ACHN (cell line): ENCODE results near the gene HIP1.

Experiments
- DNase-seq: peaks from one replicate; pipeline ENCODE4 v3.0.0-alpha.2; 2015
- in situ Hi-C: cut with HindIII; loops from 2 replicates; pipeline ENCODE4 v1.10.0; 2017; ENCODE audit warnings: low sequenced_read_pairs, low pct_ligation_motif_present, low pct_unique_long_range_greater_than_20kb

HIP1 gene

DNA sequence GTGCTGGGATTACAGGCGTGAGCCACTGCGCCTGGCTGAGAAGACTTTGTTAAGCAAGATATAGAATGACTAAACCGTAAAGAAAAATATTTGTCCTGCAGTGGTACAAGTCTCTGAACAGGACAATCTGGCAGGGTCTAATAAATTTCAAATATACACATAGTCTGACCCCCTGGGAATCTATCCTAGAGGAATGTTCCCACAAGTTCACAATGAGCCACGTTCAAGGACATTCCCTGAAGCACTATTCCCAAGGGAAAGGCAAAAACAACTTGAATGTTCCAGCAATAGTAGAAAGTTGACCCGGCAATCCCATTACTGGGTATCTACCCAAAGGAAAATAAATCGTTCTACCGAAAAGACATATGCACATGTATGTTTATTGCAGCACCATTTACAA lies 82.0 kb downstream of the HIP1 start:
- in situ Hi-C loops: loop anchor here (25.0 kb wide), 1 partner anchor 106 kb away; the partner anchor contains the start of gene CCL26
- DNase-seq: no peak

DNA sequence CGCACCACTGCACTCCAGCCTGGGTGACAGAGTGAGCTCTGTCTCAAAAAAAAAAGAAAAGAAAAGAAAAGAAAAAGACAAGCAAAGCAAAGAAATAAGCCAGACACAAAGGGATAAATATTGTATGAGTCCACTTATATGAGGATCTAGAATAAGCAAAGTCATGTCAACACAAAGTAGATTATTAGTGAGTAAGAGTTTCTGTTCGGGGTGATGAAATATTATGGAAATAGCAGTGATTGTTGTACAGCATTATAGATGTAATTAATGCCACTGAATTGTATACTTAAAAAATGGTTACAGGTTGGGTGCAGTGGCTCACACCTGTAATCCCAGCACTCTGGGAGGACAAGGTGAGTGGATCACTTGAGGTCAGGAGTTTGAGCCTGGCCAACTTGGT lies 83.2 kb downstream of the HIP1 start:
- no peak for DNase-seq
- in situ Hi-C loops: loop anchor here (25.0 kb wide), 1 partner anchor 107 kb away; the partner anchor contains the start of gene CCL26

DNA sequence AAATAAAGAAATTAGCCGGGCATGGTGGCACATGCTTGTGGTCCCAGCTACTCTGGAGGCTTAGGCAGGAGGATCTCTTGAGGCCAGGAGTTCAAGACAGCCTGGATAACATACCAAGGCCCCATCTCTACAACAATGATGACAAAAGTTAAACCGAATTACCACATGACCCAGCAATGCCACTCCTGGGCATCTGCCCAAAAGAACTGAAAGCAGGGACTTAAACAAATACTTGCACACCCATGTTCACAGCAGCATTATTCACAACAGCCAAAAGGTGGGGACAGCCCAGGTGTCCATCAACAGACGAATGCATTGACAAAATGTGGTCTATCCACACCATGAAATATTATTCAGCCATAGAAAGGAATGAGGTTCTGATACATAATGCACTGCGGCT lies 83.9 kb downstream of the HIP1 start:
- in situ Hi-C loops: loop anchor here (25.0 kb wide), 1 partner anchor 107 kb away; the partner anchor contains the start of gene CCL26
- no peak for DNase-seq

DNA sequence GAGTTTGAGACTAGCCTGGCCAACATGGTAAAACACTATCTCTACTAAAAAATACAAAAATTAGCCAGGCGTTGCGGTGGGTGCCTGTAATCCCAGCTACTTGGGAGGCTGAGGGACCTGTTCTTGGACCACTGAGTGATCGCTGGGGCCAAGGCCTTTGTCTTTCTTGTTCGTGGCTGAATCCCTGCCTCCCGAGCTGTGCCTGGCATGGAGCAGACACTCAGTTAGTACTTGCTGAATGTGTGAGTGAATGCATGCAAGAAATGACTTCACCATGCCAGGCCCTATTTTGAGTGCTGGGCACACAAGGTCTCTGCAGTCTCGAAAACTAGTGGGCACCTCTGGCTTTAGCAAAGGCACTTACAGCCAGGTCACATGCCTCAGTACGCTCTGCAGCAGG lies 85.1 kb downstream of the HIP1 start:
- in situ Hi-C loops: loop anchor here (25.0 kb wide), 1 partner anchor 109 kb away; the partner anchor contains the start of gene CCL26
- no peak for DNase-seq

DNA sequence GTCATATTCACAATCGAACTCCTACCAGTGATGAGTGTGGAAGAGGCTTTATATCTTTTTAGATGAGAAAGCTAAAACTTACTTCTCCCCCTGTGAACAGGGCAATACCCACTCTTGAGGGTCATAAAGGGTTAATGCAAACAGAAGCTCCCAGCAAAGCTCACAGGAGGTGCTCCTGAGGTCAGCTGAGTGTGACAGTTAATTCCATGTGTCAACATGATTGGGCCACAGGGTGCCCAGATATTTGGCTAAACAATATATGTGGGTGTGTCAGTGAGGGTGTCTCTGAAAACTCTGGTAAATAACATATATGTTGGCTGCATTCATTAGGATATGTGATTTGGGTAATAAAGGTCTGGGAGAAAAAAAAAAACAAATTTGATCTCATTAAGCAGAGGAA lies 86.0 kb downstream of the HIP1 start:
- in situ Hi-C loops: loop anchor here (25.0 kb wide), 1 partner anchor 110 kb away; the partner anchor contains the start of gene CCL26
- DNase-seq: no peak

DNA sequence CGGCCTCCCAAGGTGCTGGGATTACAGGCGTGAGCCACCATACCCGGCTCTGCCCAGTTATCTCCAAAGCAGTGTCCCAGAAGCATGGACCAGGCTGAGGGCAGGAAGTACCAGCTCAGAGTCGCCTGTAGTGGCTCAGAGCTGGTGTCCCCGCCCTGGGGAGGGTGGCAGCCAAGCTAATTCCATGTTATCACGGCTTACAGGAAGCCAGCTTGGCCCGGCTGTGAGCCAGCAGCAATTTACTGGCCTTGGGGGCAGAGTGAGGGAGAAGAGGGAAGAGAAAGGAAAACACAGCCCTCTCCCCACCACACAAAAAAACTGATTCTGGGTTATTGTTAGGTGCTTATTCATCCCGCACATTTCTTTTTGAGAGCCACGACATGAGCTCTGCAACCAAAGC lies 88.1 kb downstream of the HIP1 start:
- DNase-seq: no peak
- in situ Hi-C loops: loop anchor here (25.0 kb wide), 1 partner anchor 112 kb away; the partner anchor contains the start of gene CCL26

DNA sequence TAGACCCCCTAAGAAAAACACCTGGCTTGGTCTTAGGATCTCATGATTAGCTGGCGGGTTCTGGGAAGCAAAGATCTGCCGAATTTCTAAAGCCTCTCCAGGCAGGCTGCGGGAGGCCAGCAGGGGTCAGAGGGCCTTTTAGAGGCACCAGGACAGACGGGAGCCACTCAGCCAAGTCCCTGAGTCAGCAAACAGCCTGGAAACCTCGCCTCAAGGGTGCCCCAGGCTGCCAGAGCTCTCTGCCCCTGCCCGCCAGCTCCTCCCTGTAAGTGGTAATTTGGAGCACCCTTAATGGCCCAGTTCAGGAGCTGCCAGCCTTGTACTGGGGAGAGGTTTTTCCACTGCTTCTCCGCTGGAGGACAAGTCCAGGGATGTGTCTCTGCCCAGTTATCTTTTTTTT lies 88.7 kb downstream of the HIP1 start:
- DNase-seq: peak; percentile 46
- in situ Hi-C loops: loop anchor here (25.0 kb wide), 1 partner anchor 112 kb away; the partner anchor contains the start of gene CCL26

DNA sequence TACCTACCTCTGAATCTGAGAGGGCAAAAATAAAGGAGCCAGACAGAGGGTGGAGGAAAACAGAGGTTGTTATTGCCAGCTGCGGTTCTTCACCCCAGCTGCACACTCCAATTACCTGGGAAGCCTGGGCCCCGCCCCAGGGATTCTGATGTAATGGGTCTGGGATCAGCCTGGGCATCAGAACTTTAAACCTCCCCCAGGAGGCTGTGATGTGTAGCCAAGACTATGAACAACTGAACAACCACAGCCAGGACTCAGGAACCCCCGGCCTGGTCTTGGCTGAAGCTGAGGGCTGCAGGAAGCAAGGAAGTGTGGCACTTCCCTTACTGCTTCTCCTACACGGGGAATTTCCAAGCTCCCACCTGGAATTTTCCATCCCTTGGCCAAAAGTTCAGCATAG lies 89.3 kb downstream of the HIP1 start:
- in situ Hi-C loops: no loop called here
- no peak for DNase-seq

DNA sequence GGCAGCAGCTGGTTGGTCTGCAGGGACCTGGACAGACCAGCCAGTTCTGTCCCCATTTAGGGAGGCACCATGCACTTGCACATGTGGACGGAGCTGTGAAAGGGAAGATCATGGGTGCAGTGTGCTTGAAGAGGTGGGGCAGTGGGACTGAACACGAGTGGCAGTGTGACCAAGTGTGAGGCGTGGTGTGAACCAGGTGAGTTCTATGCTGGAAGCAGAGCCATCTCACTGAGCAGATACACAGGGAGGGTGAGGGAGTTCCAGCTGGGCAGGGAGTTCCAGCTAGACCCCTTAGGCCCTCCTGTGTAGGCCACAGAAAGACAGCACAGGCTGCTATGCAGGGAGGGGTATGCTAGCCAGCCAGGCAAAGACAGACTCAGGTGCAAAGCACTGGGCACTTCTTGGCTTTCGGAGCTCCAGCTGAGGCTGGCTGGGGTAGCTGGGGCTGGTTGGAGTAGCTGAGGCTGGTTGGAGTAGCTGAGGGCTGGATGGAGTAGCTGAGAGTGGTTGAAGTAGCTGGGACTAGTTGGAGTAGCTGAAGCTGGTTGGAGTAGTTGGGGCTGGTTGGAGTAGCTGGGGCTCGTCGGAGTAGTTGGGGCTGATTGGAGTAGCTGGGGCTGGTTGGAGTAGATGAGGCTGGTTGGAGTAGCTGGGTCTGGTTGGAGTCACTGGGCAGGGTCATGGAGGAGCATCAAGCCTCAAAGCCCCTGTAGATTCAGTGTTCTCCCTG lies 90.9 kb downstream of the HIP1 start:
- in situ Hi-C loops: no loop called here
- no peak for DNase-seq

DNA sequence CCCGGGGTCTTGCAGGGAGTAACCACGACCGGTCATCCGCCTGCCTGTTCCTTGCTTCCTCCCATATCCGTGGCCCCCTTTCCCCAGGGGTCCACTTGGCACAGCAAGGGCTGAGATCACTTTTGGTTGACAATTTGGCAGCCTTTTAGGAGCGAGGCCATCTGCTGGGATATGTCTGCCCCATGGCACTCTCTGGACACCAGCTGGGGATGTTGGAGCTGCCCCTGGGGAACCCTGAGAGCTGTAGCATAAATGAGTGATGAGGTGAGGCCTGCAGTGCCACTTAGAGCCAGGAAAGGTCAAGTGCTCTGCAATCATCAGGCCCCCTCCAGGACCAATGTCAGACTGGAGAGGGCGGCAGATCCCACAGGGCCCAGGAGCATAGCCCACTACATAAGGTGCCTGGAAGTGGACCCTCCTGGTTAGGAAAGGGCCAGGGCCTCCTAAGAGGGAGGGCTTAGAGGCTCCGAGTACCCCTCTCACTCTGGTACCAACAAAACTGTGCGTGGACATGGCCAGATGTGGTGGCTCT lies 92.1 kb downstream of the HIP1 start:
- no peak for DNase-seq
- in situ Hi-C loops: no loop called here

DNA sequence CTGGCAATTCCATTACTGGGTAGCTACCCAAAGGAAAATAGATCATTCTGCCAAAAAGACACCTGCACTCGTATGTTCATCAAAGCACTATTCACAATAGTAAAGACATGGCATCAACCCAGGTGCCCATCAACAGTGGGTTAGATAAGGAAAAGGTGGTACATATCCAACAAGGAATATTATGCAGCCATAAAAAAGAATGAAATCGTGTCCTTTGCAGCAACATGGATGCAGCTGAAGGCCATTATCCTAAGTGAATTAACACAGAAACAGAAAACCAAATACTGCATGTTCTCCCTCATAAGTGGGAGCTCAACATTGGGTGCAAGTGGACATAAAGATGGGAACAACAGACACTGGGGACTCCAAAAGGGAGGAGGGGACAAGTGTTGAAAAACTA lies 93.2 kb downstream of the HIP1 start:
- DNase-seq: no peak
- in situ Hi-C loops: no loop called here

DNA sequence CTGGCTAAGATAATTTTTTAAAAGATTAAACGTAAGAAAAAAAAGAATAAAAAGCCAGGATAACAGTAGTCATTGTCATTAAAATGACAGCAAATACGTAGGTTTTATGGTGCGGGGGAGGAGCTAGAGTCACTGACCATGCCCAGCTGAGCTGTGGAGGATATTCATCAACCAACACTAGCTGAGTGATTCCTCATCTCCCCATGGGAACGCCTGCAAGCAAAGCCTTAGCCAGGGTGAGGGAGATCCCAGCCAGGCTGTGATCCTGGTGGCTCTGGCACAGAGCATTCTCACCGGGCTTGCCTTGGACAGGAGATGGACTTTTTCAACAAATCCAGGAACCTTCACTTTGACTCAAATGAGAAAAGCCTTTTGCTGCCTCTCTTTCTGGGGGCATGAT lies 94.2 kb downstream of the HIP1 start:
- in situ Hi-C loops: no loop called here
- DNase-seq: no peak

DNA sequence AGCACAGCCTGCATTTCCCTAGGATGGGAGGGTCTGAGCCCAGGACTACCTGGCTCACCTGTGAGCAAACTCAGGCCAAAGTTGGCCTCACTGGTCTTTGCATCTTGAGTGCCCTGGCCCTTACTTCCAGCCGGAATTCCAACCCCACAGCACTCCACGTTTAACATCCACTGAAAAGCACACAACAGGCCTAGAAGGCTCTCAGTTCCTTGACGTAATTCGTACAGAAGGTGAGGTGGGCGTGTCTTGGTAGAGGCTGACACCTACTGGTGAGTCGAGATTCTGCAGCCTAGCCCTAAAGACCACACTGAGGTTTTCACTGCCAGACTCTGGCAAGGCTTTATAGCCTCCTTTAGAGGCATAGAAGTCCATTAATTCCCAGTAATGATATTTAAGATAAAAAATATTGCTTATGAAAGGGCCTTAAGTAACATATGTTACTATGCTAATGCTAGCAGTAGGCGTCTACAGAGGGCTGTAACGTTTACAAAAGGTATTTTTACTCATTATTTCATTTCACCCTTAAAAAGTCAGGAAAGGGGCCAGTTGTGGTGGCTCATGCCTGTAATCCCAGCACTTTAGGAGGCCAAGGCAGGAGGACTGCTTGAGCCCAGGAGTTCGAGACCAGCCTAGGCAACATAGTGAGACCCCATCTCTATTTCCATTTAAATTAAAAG lies 95.8 kb downstream of the HIP1 start:
- in situ Hi-C loops: no loop called here

DNA sequence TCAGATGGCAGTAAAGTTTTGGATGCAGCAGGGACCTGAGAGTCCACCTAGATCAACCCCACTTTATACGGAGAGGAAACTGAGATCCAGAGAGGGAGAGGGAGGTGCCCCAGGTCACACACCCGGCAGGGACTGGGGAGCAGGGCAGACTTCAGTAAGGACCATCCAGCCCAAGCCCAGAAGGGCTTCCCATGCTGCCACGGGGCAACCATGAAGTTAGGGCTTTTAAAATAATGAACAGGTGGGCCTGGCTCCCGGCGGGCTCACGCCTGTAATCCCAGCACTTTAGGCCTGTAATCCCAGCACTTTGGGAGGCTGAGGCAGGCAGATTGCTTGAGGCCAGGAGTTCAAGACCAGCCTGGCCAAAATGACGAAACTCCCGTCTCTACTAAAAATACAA lies 98.5 kb downstream of the HIP1 start:
- in situ Hi-C loops: no loop called here
- DNase-seq: no peak

More for the DNA sequence above, 95.8 kb downstream of the HIP1 start:
- DNase-seq: peak; percentile 78

DNA sequence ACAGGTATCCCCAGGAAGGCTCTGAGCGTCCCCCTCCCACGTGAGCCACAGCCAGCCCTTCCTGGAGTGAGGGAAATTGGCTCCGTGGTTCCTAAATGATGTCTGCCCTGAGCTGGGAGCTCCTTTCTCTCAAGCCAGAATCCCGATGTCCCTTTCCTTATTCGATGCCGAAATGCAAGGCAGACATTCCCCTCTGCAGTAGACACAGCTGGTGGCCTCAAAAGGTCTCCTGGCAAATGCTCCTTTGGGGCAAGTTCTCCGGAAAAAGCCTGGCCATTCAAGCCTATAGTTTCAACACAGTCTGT lies 98.9 kb downstream of the HIP1 start:
- in situ Hi-C loops: no loop called here
- no peak for DNase-seq

DNA sequence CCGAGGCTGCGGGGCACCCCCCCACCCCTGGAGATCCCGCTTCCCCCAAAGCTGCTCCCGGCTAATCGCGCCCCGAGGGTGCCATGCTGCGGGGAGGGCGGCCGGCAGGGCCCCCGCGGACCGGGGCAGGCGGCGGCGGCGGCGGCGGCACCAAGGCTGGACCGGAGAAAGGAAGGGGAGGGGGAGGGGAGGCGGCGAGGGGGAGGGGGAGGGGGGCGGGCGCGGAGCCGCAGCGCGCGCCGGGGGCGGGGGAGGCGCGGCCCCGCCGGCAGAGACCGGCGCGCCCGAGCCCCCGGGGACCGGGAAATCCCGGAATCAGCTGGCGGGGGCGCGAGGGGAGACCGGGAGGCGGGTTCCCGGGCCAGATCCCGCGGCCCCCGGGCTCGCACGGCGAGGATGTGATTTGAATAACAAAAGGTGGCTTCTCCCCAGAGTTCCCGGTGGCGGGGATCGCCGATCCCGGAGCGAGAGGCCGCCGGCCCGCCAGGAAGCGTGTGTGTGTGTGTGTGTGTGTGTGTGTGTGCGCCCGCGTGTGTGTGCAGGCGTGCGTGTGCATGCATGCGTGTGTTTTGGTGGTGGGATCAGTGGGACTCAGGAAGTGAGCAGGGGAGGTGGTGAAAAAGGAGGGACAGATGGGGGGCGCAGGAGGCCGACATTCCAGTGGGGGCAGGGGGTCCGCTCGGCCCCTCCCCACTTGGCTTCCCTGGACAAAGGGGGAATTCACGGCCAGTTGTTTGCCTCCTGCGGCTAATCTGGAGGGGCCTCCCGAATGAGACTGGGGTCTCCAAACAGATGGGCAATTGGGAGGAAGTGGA lies 99.5 kb downstream of the HIP1 start:
- peak; percentile 59 for DNase-seq
- in situ Hi-C loops: no loop called here

DNA sequence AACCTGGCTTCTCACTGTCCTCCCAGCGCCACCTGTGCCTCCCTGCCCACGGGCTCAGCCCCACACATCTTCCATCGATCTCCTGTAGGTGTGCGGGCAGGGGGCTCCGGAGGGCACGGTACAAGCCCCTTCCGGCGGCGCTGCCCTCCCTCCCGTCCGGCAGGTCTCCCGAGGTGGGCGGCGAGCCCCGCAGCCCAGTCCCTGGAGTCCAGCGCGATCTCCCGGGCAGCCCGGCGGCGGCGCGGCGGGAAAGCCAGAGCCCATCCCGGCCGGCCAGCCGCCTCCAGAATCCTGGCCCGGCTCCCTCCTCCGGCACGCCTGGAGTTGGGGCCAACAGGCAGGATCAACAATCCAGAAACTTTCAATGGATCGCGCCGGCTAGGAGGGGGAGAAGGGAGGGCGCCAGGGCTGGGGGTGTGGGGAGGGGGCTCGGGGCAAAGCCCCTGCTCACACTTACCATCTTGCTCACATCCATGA lies 100.1 kb downstream of the HIP1 start:
- DNase-seq: peak; percentile 60

DNA sequence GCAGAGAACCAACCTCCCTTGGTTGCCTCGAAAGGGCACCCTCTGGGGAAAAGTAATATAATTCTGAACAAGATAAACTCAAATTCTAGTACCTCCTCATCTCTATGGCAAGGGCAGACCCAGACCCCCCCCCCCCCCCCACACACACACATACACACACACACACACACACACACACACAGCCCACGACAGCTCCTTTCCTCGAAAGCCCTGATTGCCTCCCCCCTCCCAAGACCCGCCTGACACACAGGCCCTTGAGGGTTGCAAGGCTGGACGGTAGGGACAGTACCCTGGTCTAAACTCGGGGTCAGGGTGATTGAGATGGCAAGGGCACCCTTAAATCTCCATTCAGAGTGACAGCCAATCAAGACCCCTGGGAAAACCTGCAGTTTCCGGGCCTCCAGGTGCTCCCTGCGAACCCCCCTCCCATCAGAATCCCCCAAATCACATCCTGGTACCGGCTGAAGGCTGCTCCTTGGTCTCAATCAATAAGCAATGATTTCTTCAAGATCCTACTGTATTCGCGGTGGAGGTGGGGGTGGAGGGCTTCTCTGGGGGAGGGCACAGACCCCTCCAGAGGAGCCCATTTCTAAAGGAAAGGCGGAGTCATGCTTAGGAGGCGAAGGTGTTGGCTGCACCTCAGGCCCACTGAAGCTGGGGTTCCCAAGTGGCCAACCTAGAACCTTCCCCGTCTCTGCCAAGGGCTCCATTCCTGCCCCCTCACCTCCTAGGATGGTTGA lies 100.7 kb downstream of the HIP1 start:
- peak; percentile 19 for DNase-seq
- in situ Hi-C loops: no loop called here

More for the DNA sequence above, 100.1 kb downstream of the HIP1 start:
- in situ Hi-C loops: no loop called here
